ENCODE measurements around the gene ARID3B.
A peak's percentile ranks its signal among the peaks of the same experiment; 100 is the strongest.
"Not testable (repeated sequence)": the region's sequence is repeated elsewhere in the genome, so short reads cannot be mapped to it uniquely, and the experiment has no call there.

ARID3B gene

DNA sequence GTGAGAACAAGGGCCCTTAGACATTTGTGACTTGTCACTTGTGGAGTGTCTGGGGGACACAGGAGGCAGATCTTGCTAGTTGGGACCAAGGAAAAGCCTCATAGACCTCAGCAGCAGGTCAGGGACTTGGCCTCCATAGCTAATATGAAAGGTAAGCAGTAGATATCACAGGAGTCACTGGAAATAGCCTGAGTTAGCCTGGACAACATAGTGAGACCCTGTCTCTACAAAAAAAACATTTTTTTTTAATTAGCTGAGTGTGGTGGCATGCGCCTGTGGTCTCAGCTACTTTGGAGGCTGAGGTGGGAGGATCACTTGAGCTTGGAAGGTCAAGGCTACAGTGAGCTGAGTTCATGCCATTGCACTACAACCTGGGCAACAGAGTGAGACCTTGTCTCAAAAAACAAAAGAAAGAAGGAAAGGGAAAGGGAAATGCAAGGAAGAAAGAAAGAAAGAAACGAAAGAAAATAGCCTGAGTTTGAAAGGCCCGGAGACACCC is 37.5 kb downstream of the ARID3B start:
- no peak for DNase-seq

- no peak for DNase-seq
Observed at GRCh38 chr15:74579001-74579400, 38.0 kb downstream of the ARID3B start.

- no peak for DNase-seq
Observed at GRCh38 chr15:74580538-74581350, 39.7 kb downstream of the ARID3B start.

GRCh38 chr15:74584204-74584603 is 43.2 kb downstream of the ARID3B start:
- no peak for DNase-seq

GRCh38 chr15:74584779-74585178 is 43.8 kb downstream of the ARID3B start:
- DNase-seq, result no peak

DNA sequence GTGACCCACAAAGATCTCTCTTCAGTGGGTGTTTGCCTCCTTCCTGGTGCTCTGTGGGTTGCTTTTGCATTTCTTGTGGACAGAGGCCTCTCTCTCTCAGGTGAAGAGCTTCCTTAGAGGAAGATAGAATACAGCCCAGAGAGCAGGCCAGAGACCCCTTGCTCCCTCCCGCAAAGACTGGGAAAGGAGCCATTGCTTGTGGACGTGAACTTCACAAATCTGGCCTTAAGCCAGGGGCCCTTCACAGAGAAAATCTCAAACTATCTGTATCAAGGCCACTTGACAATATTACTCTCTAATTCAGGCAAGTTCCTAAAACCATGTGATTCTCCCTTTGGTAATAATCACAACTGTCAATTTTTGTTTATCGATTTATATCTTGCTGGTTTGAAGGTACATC is 44.2 kb downstream of the ARID3B start:
- no peak for DNase-seq

- no peak for DNase-seq
Observed at GRCh38 chr15:74585857-74586256, 44.8 kb downstream of the ARID3B start.

DNA sequence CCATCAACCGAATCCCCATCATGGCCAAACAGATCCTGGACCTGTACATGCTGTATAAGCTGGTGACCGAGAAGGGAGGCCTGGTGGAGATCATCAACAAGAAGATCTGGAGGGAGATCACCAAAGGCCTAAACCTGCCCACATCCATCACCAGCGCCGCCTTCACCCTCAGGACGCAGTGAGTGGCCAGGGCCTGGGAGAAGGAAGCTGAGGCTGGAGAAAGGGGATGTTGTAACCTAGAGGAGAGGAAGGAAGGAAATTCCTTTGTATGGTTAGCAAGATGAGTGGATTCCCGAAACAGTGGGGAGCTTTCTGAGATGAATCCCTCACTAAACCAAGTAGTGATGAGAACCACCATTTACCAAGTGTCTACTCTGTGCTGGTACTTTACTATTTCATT is 48.8 kb downstream of the ARID3B start:
- no peak for DNase-seq

GRCh38 chr15:74592222-74592621 is 51.2 kb downstream of the ARID3B start:
- DNase-seq, result no peak

GRCh38 chr15:74593122-74593521 is 52.1 kb downstream of the ARID3B start:
- DNase-seq, result no peak

GRCh38 chr15:74594455-74594854 is 53.4 kb downstream of the ARID3B start:
- DNase-seq, result no peak

GRCh38 chr15:74595271-74595670 is 54.3 kb downstream of the ARID3B start:
- DNase-seq, result no peak

DNA sequence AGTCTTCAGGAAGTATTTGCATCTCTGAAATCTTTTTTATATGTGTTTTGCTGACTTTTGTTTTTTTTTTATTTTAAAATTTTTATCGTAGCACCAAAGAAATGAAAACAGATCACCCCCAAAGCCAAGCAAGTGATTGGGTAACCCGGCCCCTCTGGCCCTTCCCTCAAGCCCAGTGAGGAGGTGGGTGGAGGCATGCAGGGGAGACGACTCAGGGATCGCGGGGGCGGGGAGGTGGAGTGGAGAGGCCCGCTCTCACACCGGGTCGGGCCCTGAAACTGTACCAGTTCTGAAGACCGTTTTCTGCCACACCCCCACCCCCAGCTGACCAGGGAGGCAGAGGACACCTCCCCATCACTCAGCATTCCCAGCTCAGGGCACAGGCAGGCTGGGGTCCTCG is 55.7 kb downstream of the ARID3B start:
- DNase-seq, result not testable (repeated sequence)

- not testable (repeated sequence) for DNase-seq
Observed at GRCh38 chr15:74597146-74597705, 56.2 kb downstream of the ARID3B start.

DNA sequence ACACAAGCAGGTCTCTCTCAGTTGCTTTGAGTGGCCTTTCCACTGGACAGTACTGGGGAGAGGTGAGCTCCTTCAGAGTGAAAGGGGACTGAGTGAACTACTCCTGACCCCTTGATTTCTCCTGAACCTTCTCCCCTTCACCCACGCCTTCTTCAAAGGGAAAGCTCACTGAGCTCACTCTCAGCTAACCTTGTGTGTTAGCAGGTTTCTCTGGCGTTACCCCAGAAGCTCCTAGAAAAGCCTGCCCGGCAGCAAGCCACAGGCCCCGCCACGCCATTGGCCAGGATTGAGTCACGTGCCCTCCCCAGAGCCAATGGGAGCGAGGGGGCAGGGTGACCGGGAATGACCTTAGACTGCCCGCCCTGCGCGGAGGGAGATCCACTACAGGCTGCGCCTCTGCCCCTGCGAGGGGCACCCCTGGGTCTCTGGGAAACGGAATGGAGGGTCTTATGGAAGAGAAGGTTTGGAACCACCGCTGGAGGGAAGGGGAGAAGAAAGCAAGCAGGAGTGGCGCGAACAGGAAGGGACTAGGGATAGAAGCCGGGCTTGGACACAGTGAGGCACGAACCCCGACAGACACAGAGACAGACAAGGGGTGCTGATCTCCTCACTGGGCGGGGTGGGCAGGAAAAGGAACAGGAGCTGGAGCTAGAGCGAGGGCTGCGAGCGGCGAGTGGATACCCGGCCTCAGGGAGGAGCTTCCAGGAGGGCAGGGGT is 57.3 kb downstream of the ARID3B start:
- DNase-seq, result peak; percentile 85

GRCh38 chr15:74599156-74599555 is 58.1 kb downstream of the ARID3B start:
- no peak for DNase-seq

- DNase-seq, result no peak
Observed at GRCh38 chr15:74603026-74603788, 62.2 kb downstream of the ARID3B start.

GRCh38 chr15:74603789-74604705 is 63.0 kb downstream of the ARID3B start:
- no peak for DNase-seq

- no peak for DNase-seq
Observed at GRCh38 chr15:74604983-74605794, 64.2 kb downstream of the ARID3B start.

DNA sequence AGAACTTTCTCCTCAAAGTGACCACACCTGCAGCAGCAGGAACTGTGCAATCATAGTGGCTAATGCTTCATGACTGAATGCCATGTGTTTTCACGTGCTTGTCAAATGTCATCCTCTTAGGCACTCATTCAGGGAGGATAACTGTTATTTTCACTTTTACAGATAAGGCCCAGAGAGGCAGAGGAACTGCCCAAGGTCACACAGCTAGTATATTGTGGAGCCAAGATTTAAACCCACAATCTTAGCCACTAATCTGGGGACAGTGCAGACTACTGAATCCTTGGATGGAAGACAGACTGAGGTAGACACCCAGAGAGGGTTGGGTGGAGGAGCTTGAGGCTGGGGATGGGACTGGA is 64.8 kb downstream of the ARID3B start:
- DNase-seq, result no peak

DNA sequence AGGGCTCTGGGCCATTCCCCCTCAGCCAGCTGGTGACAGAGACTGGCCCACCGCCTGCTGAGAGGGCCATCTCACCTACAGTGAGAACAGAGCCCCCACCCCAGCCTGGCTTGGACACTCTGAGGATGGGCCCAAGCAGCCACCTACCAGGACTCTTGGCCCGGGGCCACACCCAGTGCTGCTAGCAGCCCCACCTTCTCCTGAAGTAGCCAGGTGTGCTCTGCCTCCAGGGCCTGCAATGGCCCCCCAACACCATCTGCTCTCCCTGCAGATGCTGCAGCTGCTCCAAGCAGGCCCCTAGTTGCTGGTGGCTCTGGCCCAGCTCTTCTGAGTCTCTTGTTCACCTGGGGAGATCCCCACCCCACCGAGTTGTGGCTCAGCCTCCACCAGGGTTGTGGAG is 67.8 kb downstream of the ARID3B start:
- DNase-seq, result no peak
